ENCODE data around the gene DCAF11.
A peak's percentile ranks its signal among the peaks of the same experiment; 100 is the strongest.

The DCAF11 gene

GRCh38 chr14:24072881-24073877, 41.4 kb upstream of the DCAF11 start:
- Histone ChIP-seq H3K27me3 (ENCODE audit: low read depth) (0 out of 2 replicates have a peak, but pooled peaks cover 12% of the 10 kb centered on the region), H3K9me3 (no peaks in the 10 kb centered on the region), H3K4me1 (no peaks in the 10 kb centered on the region), H3K4me3 (no peak overlapping the region), H3K36me3 (replicated peaks) (no peaks in the 10 kb centered on the region)
- no peak for DNase-seq (ENCODE audit: low spot score in 2 of 2)
- in situ Hi-C loops (cut with MboI; ENCODE audit: low sequenced_read_pairs): no loop called here

GRCh38 chr14:24074625-24075484, 39.7 kb upstream of the DCAF11 start:
- in situ Hi-C loops (cut with MboI; ENCODE audit: low sequenced_read_pairs): no loop called here

GRCh38 chr14:24075485-24076301, 38.9 kb upstream of the DCAF11 start:
- no peak for DNase-seq (ENCODE audit: low spot score in 2 of 2)
- no peaks in the 10 kb centered on the region for H3K9me3 ChIP-seq
- H3K4me1 ChIP-seq: no peaks in the 10 kb centered on the region
- in situ Hi-C loops (cut with MboI; ENCODE audit: low sequenced_read_pairs): no loop called here
- H3K4me3 ChIP-seq: no peak overlapping the region
- no peaks in the 10 kb centered on the region for H3K36me3 ChIP-seq (replicated peaks)
- H3K27me3 ChIP-seq (ENCODE audit: low read depth): no peaks in the 10 kb centered on the region

More at GRCh38 chr14:24074625-24075484, 39.7 kb upstream of the DCAF11 start:
- H3K4me1 ChIP-seq: no peaks in the 10 kb centered on the region
- H3K4me3 ChIP-seq: no peak overlapping the region
- H3K36me3 ChIP-seq (replicated peaks): no peaks in the 10 kb centered on the region
- H3K9me3 ChIP-seq: no peaks in the 10 kb centered on the region
- DNase-seq (ENCODE audit: low spot score in 2 of 2): no peak
- H3K27me3 ChIP-seq (ENCODE audit: low read depth): 0 out of 2 replicates have a peak, but pooled peaks cover 8% of the 10 kb centered on the region

DNA sequence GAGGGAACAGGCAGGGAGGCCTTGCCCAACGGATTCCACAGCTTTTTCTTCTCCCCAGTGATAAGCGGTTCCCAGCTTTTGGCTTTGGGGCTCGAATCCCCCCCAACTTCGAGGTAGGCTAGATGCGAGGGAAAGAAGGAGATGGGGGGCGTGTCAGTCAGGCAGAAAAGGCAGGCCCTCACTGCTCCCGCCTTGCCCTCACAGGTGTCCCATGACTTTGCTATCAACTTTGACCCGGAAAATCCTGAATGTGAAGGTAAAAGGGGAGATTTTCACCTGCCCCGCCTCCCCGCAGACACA, 38.3 kb upstream of the DCAF11 start:
- in situ Hi-C loops (cut with MboI; ENCODE audit: low sequenced_read_pairs): no loop called here
- Histone ChIP-seq H3K4me3 (no peak overlapping the region), H3K27me3 (ENCODE audit: low read depth) (no peaks in the 10 kb centered on the region), H3K4me1 (no peaks in the 10 kb centered on the region), H3K9me3 (no peaks in the 10 kb centered on the region), H3K36me3 (replicated peaks) (no peaks in the 10 kb centered on the region)
- DNase-seq (ENCODE audit: low spot score in 2 of 2): no peak

DNA sequence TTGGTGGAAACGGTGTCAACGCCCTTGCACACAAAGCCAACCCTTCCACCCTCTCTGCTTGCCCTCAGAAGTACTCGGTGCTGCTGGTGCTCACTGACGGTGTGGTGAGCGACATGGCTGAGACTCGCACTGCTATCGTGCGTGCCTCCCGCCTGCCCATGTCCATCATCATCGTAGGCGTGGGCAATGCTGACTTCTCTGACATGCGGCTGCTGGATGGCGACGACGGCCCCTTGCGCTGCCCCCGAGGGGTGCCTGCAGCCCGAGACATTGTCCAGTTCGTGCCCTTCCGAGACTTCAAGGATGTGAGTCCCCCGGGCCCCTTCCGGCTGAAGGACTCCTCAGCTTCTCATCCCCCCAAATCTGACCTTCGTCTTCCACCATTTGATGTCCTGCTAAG, 37.5 kb upstream of the DCAF11 start:
- Histone ChIP-seq H3K27me3 (ENCODE audit: low read depth) (no peaks in the 10 kb centered on the region), H3K4me3 (no peak overlapping the region), H3K36me3 (replicated peaks) (no peaks in the 10 kb centered on the region), H3K9me3 (no peaks in the 10 kb centered on the region), H3K4me1 (no peaks in the 10 kb centered on the region)
- in situ Hi-C loops (cut with MboI; ENCODE audit: low sequenced_read_pairs): no loop called here
- no peak for DNase-seq (ENCODE audit: low spot score in 2 of 2)

GRCh38 chr14:24078146-24078545, 36.4 kb upstream of the DCAF11 start:
- H3K4me3 ChIP-seq: no peak overlapping the region
- H3K4me1 ChIP-seq: no peaks in the 10 kb centered on the region
- in situ Hi-C loops (cut with MboI; ENCODE audit: low sequenced_read_pairs): no loop called here
- no peak for DNase-seq (ENCODE audit: low spot score in 2 of 2)
- no peaks in the 10 kb centered on the region for H3K27me3 ChIP-seq (ENCODE audit: low read depth)
- H3K9me3 ChIP-seq: no peaks in the 10 kb centered on the region
- no peaks in the 10 kb centered on the region for H3K36me3 ChIP-seq (replicated peaks)

DNA sequence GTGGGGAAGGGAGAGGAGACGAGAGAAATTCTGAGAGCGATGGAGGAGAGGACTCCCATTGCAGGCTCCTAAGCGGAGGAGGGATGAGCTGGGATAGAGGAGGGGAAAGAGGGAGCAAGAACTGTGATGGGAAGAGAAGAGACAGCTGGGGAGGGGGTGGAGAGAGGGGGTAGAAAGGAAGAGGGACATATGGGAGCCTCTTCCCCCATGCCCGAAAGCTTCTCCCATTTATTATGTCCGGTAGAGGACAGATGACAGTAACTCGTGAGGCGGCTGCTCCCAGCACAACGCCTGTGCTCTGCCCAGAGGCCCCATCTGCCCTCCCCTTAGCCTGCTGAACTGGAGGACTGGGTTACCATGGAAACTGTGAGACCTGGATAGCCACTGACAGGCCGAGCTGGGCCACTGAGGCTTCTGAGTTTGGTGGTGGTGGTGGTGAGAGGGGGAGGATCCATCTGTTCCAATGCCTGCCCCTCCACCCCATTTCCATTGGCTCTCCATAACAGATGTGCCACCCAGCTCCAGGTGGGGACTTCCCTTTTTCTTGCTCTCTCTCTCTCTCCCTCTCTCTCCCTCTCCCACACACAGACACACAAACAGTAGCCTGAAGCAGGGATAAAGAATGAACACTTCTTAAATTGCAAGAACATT, 35.0 kb upstream of the DCAF11 start:
- no peaks in the 10 kb centered on the region for H3K9me3 ChIP-seq
- H3K27me3 ChIP-seq (ENCODE audit: low read depth): no peaks in the 10 kb centered on the region
- H3K4me1 ChIP-seq: no peaks in the 10 kb centered on the region
- H3K36me3 ChIP-seq (replicated peaks): no peaks in the 10 kb centered on the region
- peak in 1 of 2 experiments; percentile 29 for DNase-seq (ENCODE audit: low spot score in 2 of 2)
- in situ Hi-C loops (cut with MboI; ENCODE audit: low sequenced_read_pairs): no loop called here
- no peak overlapping the region for H3K4me3 ChIP-seq

DNA sequence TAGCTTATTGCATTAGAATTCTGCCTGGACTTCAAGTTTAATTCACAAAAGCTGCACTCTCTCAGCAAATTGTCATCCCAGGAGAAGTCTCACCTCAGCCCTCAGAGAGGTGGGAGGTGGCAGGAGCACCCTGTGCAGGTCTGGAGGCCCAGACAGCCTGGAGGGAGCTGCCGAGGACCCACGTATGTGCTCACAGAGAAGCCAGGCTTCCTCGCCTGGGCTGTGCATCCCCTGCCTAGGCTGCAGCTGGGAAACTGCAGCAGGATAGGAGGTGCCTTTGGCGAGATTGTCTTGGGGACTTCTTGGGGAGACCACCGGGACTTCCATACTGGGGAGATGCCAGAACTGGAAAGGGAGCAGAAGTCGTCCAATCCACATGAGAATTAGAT, 34.4 kb upstream of the DCAF11 start:
- H3K36me3 ChIP-seq (replicated peaks): no peaks in the 10 kb centered on the region
- H3K4me1 ChIP-seq: no peaks in the 10 kb centered on the region
- H3K27me3 ChIP-seq (ENCODE audit: low read depth): no peaks in the 10 kb centered on the region
- no peaks in the 10 kb centered on the region for H3K9me3 ChIP-seq
- DNase-seq (ENCODE audit: low spot score in 2 of 2): no peak
- H3K4me3 ChIP-seq: no peak overlapping the region
- in situ Hi-C loops (cut with MboI; ENCODE audit: low sequenced_read_pairs): no loop called here

- Histone ChIP-seq H3K4me1 (no peaks in the 10 kb centered on the region), H3K9me3 (no peaks in the 10 kb centered on the region), H3K27me3 (ENCODE audit: low read depth) (no peaks in the 10 kb centered on the region), H3K4me3 (peak overlapping the region; percentile 34), H3K36me3 (replicated peaks) (no peaks in the 10 kb centered on the region)
- peak; percentile 33 to 83 for DNase-seq (ENCODE audit: low spot score in 2 of 2)
- in situ Hi-C loops (cut with MboI; ENCODE audit: low sequenced_read_pairs): no loop called here
Observed at GRCh38 chr14:24080888-24081738, 33.5 kb upstream of the DCAF11 start.

- Histone ChIP-seq H3K9me3 (no peaks in the 10 kb centered on the region), H3K4me1 (no peaks in the 10 kb centered on the region), H3K4me3 (peak overlapping the region; percentile 34), H3K27me3 (ENCODE audit: low read depth) (no peaks in the 10 kb centered on the region), H3K36me3 (replicated peaks) (no peaks in the 10 kb centered on the region)
- in situ Hi-C loops (cut with MboI; ENCODE audit: low sequenced_read_pairs): no loop called here
- no peak for DNase-seq (ENCODE audit: low spot score in 2 of 2)
Observed at GRCh38 chr14:24081739-24082211, 32.8 kb upstream of the DCAF11 start.

DNA sequence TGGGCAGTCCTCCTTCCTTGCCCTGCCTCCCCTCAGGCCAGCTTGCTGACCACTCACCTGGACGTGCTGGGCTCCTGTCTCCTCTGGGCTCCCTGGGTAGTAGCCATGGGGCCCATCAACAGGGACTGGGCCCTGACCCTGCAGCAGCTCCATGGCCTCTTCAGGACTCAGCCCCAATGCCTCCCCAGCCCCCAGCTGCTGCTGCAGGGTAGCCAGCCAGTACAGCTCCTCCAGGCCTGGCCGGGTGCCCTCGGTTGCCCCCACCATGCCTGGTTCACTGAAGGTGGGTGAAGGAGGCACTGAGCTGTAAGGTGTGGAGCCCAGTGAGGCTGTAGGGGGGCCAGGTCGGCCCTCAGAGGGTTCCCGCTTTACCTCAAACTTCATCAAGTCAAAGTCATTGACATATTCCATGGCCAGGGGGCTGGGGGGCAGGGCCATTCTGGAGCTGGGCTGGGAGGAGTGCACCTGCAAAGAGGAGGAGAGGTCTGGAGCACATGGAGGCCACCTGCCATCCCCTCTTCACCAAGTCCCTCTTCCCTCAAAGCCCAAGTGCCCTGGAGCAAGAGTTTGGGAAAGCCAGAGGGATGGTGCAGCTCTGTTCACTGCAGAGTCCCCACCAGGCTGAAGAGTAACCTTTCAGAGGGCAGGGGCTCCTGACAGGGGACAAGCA, 32.0 kb upstream of the DCAF11 start:
- Histone ChIP-seq H3K4me3 (no peak overlapping the region), H3K27me3 (ENCODE audit: low read depth) (no peaks in the 10 kb centered on the region), H3K4me1 (no peaks in the 10 kb centered on the region), H3K9me3 (no peaks in the 10 kb centered on the region), H3K36me3 (replicated peaks) (no peaks in the 10 kb centered on the region)
- DNase-seq (ENCODE audit: low spot score in 2 of 2): no peak
- in situ Hi-C loops (cut with MboI; ENCODE audit: low sequenced_read_pairs): no loop called here

- DNase-seq (ENCODE audit: low spot score in 2 of 2): no peak
- H3K27me3 ChIP-seq (ENCODE audit: low read depth): no peaks in the 10 kb centered on the region
- in situ Hi-C loops (cut with MboI; ENCODE audit: low sequenced_read_pairs): no loop called here
- H3K4me1 ChIP-seq: no peaks in the 10 kb centered on the region
- H3K4me3 ChIP-seq: no peak overlapping the region
- no peaks in the 10 kb centered on the region for H3K9me3 ChIP-seq
- no peaks in the 10 kb centered on the region for H3K36me3 ChIP-seq (replicated peaks)
Observed at GRCh38 chr14:24083462-24083861, 31.1 kb upstream of the DCAF11 start.

Data from HAP-1 (cell line).